ENCODE data around the gene RIMBP3C.
"Not testable (repeated sequence)": the region's sequence is repeated elsewhere in the genome, so short reads cannot be mapped to it uniquely, and the experiment has no call there.

RIMBP3C gene, protein sequence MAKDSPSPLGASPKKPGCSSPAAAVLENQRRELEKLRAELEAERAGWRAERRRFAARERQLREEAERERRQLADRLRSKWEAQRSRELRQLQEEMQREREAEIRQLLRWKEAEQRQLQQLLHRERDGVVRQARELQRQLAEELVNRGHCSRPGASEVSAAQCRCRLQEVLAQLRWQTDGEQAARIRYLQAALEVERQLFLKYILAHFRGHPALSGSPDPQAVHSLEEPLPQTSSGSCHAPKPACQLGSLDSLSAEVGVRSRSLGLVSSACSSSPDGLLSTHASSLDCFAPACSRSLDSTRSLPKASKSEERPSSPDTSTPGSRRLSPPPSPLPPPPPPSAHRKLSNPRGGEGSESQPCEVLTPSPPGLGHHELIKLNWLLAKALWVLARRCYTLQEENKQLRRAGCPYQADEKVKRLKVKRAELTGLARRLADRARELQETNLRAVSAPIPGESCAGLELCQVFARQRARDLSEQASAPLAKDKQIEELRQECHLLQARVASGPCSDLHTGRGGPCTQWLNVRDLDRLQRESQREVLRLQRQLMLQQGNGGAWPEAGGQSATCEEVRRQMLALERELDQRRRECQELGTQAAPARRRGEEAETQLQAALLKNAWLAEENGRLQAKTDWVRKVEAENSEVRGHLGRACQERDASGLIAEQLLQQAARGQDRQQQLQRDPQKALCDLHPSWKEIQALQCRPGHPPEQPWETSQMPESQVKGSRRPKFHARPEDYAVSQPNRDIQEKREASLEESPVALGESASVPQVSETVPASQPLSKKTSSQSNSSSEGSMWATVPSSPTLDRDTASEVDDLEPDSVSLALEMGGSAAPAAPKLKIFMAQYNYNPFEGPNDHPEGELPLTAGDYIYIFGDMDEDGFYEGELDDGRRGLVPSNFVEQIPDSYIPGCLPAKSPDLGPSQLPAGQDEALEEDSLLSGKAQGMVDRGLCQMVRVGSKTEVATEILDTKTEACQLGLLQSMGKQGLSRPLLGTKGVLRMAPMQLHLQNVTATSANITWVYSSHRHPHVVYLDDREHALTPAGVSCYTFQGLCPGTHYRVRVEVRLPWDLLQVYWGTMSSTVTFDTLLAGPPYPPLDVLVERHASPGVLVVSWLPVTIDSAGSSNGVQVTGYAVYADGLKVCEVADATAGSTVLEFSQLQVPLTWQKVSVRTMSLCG (N-terminal part only)

DNA sequence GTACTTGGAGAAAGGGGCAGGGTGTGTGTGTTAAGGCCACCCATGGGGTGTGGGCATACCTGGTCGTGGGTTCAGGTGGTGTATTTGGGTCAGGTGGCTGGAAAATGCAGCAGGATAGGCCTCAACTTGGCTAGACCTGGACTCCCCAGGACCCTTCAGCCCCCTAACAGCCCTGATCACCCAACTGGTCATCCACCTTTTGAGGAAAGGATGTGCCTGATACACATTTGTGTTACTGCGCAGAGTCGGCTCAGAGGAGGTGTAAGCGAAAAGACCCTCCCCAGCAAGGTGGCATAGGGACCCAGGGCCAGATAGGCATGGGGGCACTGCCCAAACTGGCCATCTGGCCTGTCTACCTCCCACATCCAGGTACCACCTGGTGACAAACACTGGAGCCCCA, at the start of gene RIMBP3C:
Gene RIMBP3C, minus strand, starts transcription at position 101 of the 400 bp plus-strand sequence. CDS start 485 bp downstream, outside the sequence.
- not testable (repeated sequence) for DNase-seq (ENCODE audit: low read depth)

DNA sequence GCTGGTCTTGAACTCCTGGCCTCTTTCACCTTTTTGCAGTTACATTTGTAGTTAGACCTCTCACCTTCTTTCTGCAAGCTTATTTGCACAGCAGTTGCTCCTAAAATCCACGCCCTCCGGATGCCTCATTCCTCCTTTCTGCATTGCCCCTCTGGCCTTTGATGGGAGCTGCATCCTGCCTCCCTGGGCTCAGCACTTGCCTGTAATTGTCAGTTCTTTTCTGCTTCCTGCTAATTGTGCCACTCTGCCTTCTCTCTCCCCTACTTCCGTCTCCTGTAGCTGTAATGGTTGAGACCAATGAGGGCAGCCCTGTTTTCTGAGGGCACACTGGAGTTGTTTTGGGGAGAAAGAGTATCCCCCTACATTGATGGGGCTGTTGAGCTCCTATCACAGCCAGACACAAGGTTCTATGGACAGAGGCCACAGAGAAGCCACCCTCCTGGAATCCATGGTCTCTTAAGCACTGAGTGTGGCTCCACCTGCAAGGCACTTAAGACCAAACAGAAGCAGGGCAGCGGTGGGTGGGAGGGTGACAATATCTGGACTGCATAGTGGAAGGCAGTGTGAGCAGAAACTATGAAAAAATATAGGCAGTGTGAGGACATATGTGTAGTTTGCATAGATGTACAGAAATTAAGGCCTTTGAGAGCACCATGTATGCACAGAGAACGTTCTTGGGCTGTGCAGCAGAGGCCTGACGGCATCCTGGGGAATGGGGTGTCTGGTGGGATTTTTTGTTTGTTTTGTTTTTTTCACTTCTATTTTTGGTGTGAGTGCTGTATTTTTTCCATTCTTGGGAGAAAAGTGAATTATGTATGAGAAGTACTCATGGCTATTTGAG, 48.0 kb upstream of the RIMBP3C start:
- DNase-seq (ENCODE audit: low read depth), result no peak

DNA sequence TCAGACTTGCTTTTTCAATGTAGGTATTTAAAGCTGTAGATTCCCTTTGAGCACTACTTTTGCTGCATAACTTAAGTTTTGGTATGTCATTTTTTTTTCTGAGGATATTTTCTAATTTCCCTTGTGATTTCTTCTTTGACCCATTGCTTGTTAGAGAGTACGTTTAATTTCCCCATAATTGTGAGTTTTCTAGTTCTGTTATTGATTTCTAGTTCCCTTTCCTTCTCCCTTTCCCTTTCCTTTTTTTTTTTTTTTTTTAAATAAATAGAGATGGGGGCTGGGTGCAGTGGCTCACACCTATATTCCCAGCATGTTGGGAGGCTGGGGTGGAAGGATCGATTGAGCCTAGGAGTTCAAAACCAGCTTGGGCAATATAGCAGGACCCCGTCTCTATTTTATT, 47.0 kb upstream of the RIMBP3C start:
- no peak for DNase-seq (ENCODE audit: low read depth)

DNA sequence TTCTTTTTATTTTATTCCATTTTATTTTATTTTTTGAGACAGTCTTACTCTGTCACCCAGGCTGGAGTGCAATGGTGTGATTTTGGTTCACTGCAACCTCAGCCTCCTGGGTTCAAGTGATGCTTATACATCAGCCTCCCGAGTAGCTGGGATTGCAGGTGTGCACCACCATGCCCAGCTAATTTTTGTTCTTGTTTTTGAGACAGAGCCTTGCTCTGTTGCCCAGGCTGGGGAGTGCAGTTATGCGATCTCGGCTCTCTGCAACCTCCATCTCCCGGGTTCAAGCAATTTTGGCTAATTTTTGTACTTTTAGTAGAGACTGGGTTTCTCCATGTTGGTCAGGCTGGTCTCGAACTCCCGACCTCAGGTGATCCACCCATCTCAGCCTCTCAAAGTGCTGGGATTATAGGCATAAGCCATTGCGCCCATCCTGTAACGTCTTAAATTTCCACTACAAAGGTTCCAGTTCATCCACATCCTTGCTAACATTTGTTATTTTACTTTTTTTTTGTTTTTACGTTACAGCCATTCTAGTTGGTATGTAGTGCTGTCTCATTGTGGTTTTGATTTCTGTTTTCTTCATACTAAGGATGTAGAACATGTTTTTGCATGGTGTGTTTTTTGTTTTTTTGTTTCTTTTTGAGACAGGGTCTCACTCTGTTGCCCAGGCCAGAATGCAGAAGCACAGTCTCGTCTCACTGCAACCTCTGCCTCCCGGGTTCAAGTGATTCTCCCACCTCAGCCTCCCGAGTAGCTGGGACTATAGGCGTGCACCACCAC, 45.3 kb upstream of the RIMBP3C start:
- DNase-seq (ENCODE audit: low read depth), result not testable (repeated sequence)

DNA sequence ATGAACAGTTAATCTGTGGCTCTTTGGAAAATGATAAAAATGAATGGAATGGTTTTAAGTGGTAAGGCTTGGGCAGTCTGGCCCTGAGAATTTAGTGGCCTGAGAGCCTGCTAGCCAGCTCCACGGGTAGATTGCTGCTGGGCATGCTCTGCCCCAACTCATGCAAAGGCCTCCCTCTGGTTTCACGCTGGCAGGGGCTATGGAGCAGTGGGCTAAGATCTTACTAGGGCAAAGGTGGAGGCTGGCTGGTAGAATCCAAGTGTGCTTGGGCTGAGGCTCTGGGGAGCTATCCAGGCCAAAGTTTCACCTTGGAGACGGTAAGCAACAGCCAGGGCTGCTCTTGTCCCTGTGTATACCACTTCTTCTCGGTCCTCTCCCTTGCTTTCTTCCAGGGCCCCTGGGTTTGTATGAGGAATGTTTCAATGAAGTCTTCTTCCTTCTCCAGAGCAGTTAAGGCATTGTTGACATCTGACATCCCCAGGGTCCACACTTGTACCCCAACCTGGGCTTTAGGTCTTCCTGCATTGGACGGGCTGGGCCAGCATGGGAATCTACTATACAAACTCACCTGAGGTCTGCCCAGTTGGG, 43.7 kb upstream of the RIMBP3C start:
- DNase-seq (ENCODE audit: low read depth), result no peak

DNA sequence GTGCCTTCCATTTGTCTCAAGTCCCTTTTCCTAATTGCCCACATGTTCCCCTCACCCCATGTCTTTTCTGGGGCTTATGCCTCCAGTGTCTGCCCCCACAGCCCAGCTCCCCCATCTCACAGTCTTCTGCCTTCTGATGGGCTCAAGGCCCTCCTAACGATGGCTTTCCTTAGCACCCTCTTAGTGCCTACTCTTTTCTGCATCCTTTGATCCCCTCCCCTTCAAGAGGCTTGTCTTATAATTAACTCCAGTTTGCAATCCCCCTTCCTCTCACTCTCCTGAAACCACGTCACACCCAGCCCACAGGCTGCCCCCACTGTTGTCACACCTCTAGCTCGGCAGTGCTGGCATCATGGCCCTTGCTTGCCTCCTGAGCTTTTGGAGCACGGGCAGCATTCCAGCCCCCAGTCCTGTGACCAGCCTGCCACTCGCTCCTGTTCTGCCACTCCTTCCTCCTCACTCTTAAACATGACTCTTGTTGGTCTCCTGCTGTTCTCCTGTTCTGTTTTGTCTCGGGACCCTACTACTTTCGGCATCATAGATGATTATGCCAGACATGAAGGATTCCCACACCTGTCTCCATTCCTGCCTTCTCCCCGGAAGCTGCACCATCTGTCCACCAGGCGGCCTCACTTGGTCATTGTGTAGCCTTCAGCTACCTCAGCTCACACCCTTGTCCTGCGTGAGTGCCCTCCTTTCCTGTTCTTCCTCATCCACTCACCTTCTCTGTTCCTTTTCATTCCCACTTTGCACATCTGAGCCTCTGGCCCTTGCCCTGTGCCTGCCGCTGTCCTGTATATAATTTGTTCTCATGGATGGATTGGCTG, 42.4 kb upstream of the RIMBP3C start:
- DNase-seq (ENCODE audit: low read depth), result no peak

DNA sequence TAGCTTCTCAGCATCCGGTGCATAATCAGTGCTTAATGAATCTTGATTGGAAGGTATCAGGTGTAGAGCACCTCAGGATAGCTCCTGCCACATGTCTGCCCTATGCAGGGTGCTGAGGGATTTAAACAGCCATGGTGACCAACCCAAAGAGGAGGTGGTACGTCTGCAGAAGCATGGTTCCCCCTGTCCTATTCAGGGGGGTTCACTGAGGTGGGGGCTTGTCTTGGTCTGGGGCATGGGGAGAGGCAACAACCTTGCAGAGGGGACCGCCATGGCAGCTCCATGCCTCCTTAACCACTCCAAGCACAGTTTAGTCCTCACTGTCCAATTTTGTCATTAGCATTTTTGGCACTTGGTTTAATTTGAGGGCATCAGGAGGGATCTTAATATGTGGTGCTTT, 41.2 kb upstream of the RIMBP3C start:
- DNase-seq (ENCODE audit: low read depth), result no peak

DNA sequence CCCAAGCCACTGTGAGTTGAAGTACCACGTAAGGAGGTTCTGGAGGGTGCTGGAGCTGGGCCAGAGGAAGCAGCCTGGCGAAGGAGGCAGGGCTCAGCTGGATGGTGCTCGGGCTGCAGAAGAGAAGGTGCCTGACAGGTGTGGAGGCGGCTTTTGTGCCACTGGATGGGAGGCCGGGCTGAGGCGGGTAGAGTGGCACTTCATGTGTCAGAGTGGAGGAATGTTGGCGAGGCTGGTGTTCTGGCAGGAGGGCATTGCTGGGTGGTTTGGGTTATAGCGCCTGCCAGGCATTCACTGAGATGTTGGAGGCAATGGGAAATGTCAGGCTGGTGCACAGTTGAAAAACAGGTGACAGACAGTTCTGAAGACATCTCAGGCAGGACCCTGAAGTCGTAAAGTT, 40.4 kb upstream of the RIMBP3C start:
- no peak for DNase-seq (ENCODE audit: low read depth)

DNA sequence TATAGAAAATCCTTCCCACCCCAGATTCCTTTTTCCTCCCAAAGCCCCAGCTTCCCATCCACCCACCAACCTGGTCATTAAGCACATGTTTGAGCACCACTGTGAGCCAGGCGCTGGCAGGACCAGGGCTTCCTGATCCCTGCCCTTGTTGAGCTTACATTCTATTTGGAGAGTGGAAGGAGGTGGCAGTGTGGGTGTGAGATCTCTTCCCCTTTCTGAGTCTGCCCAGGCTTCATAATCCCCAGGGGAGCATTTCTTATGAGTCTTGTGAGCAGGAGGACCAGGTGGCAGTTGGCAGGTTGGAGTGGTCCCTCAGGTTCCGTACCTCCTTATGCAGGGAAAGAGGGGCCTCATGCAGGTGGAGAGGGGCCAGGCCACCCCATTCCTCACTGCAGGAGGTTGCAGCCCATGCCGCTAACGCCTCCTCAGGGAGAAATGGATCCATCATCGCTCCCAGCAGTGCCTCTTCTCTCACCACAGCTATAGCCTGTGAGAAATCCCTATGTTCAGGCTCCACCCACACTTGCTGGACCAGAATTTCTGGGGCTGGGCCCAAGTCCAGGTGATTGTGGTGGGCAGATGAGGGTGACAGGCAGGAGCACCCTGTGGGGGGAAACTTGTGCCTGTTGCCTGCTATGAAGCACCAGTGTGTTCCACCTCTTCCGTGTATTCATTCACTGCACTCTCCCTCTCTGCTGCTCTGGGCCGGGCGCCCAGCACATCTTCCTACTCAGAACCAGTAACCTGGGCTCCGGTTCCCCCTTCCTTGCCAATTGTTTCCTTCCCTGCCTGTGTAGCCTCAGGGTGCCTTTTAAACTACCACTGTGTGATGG, 39.8 kb upstream of the RIMBP3C start:
- DNase-seq (ENCODE audit: low read depth), result no peak

DNA sequence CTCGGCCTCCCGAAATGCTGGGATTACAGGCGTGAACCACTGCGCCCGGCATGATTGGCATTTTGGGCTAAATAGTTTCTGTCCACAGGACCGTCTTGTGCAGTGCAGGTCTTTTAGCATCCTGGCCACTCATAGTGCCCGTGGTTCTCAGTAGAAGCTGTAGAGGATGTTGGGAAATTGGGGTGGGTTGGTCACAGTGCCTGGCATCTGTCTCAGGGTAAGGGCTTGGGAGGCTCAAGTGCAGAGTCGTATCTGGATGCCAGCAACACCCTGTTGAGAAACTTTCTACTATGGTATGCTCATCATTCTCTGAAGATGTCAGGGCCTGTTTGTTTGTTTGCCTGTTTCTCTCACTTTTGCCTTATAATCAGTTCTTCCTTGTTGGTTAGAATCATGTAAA, 38.1 kb upstream of the RIMBP3C start:
- no peak for DNase-seq (ENCODE audit: low read depth)

DNA sequence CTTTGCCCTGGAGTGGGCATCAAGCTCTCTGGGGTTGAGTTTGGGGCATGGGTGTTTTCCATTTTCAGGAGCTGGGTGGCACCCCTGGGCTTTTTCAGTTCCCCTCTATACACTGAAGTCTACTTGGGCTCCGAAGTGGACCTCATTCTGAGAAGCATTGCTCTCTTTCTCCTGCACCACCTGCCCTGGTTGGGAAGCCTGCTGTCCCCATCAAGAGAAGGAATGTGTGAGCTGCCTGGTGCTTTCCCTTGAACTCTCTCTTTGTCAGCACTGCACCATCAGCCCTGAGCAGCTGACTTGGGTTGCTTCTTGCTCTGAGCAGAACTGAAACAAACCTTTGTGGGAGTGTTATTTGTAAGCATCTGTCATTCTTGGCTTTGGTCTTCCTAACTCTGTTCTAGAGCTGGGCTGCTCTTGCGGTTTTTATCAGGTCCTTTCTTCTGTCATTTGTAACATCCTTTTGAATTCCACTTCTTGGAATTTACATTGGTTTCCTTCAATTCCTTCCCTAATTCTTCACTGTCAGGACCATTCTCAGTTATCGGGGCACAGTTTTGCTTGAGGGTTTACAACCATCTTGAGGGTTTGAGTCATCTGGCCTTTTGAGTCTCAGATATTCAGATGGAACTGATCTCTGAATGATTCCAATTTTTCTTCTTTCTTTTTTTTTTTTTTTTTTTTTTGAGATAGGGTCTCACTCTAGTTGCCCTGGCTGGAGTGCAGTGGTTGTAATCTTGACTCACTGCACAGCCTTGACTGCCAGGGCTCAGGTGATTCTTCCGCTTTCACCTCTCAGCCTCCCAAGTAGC, 36.7 kb upstream of the RIMBP3C start:
- no peak for DNase-seq (ENCODE audit: low read depth)

DNA sequence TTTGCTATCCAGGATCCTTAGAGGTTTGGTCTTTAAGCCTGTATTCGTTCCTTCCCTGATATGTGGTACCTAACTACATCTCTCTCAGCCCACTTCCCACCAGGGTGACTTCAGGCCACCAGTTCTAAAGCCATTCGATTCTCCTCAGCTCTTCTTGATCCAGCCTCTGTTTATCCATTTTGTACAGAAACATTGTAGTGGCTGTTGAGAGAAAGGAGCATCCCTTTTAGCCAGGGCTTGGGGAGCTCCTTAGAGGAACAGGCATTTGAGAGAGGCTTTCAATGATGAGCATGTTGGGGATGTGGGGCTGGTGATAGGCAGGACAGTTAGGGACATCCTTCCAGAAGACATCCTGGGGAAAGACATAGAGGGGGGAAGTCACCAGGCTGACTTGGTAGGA, 34.1 kb upstream of the RIMBP3C start:
- no peak for DNase-seq (ENCODE audit: low read depth)

DNA sequence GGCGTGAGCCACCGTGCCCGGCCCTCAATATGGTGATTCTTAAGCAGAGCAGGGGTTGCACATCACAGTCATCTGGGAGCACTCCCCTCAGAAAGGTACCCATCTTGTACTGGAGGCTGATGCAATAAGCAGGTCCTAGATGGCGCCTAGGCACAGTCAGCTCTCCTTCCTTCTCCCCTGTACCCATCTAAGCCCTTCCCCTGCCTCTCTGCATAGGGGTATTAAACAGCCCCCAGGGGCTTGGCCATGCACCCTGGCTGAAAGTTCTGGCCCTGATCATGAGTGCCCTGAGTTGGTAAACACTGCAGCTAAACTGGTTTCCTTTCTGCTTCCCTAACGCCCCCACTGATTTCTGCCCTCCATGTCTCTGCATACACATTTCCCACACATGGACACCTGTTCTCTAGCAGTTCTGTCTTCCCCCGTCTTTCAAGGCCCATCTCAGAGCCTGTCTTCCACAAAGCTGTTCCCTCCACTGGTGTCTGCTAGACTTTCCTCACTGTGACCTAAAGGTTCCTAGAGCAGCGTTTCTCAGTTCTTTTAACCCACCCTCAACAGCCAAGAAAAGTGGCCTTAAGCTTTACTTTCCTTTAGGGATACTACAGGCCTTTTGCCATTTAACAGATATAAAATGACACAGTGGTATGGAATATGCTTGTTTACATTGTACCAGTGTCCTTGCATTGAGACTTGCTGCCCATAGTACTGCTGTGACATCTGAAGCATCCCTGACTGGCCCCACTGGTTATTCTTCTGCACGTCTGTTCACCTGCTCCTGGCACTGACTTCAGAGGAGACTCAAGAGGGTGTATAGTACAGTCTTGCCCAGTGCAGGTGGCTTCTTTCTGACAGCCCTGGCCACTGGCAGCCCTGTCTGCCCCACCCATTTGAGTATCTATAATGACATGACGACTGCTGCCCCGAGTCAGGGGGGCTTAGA, 31.8 kb upstream of the RIMBP3C start:
- DNase-seq (ENCODE audit: low read depth), result no peak

DNA sequence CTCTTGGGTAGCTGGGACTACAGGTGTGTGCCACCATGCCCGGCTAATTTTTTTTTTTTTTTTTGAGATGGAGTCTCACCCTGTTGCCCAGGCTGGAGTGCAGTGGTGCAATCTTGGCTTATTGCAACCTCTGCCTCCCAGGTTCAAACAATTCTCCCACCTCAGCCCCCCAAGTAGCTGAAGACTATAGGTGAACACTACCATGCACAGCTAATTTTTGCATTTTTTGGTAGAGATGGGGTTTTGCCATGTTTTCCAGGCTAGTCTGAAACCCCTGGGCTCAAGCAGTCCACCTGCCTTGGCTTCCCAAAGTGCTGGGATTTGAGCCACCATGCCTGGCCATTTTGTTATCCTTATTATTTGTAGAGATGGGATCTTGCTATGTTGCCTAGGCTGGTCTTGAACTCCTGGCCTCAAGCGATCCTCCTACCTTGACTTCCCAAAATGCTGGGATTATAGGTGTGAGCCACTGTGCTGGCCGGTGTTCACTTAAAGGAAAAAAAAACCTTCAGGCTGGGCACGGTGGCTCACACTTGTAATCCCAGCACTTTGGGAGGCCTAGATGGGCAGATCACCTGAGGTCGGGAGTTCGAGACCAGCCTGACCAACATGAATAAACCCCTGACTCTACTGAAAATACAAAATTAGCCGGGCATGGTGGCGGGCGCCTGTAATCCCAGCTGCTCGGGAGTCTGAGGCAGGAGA, 29.9 kb upstream of the RIMBP3C start:
- not testable (repeated sequence) for DNase-seq (ENCODE audit: low read depth)

DNA sequence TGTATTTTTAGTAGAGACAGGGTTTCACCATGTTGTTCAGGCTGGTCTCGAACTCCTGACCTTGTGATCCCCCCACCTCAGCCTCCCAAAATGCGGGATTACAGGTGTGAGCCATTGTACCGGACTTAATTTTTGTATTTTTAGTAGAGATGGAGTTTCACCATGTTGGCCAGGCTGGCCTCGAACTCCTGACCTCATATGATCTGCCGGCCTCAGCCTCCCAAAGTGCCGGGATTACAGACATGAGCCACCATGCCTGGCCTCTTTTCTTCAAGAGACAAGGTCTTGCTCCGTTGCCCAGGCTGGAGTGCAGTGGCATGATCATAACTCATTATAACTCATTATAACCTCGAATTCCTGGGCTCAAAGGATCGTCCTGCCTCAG, 29.4 kb upstream of the RIMBP3C start:
- not testable (repeated sequence) for DNase-seq (ENCODE audit: low read depth)

DNA sequence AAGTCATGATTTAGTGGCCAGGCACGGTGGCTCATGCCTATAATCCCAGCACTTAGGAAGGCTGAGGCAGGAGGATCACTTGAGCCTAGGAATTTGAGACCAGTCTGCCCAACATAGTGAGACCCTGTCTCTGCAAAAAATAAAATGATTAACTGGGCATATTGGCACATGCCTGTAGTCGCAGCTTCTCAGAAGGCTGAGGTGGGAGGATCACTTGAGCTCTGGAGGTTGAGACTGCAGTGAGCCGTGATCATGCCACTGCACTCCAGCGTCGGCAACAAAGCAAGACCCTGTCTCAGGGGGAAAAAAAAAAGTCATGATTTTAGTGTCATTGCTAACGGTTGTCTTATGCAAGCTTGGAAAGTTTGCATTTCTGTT, 28.2 kb upstream of the RIMBP3C start:
- DNase-seq (ENCODE audit: low read depth), result no peak

Measured in fibroblast of the conjunctiva (primary cell).